HepG2 (cell line): ENCODE data around the gene TP73. TPM values are rescaled to one million over a fixed set of nuclear protein-coding genes. Genes with fewer than 3 reads are reported as not detected.

ENCODE experiments used
- CEBPZ ChIP-seq: IDR thresholded peaks from 2 replicates; pipeline ENCODE4 v1.6.1; 2012; ENCODE audit warnings: low read length, improper control_type of control experiment
- ETV5 ChIP-seq: IDR thresholded peaks from 2 replicates; pipeline ENCODE4 v1.6.1; 2018; ENCODE audit warnings: missing biosample characterization, missing genetic modification reagents, inconsistent platforms, borderline replicate concordance
- FOXO1 ChIP-seq: sonication (generic); formaldehyde crosslinking; IDR thresholded peaks from 2 replicates; pipeline ENCODE4 v1.4.0; 2020; ENCODE audit warnings: missing genetic modification reagents
- HOXD1 ChIP-seq: sonication (generic); formaldehyde crosslinking; IDR thresholded peaks from 2 replicates; pipeline ENCODE4 v1.5.0; 2020; ENCODE audit warnings: missing genetic modification reagents
- KDM2A ChIP-seq: sonication (generic); formaldehyde crosslinking; IDR thresholded peaks from 2 replicates; pipeline ENCODE4 v1.4.0; 2020; ENCODE audit warnings: low read depth, missing genetic modification reagents, borderline replicate concordance
- NFKB2 ChIP-seq: sonication (generic); formaldehyde crosslinking; IDR thresholded peaks from 2 replicates; pipeline ENCODE4 v1.4.0; 2020; ENCODE audit warnings: missing genetic modification reagents, borderline replicate concordance
- ZBTB10 ChIP-seq: sonication (generic); formaldehyde crosslinking; IDR thresholded peaks from 2 replicates; pipeline ENCODE4 v1.4.0; 2020; ENCODE audit warnings: missing genetic modification reagents, borderline replicate concordance
- ZHX2 ChIP-seq, 2 experiments: sonication (generic) in 1 of 2; formaldehyde crosslinking in 1 of 2; IDR thresholded peaks; 2 replicates each; pipeline versions ENCODE4 v1.6.1 to v1.9.0; 2014 to 2022; ENCODE audit warnings: antibody characterized with exemption in 1 of 2, borderline replicate concordance in 1 of 2, inconsistent platforms in 1 of 2, low read depth in 1 of 2, missing genetic modification reagents in 1 of 2
- ZNF232 ChIP-seq: sonication (generic); formaldehyde crosslinking; IDR thresholded peaks from 2 replicates; pipeline ENCODE4 v1.4.0; 2020; ENCODE audit warnings: missing genetic modification reagents, borderline replicate concordance
- ZNF556 ChIP-seq: sonication (generic); formaldehyde crosslinking; IDR thresholded peaks from 2 replicates; pipeline ENCODE4 v1.4.0; 2020; ENCODE audit warnings: mild to moderate bottlenecking, missing genetic modification reagents, borderline replicate concordance
- ZNF605 ChIP-seq: sonication (generic); formaldehyde crosslinking; IDR thresholded peaks from 2 replicates; pipeline ENCODE4 v1.8.0; 2022; ENCODE audit warnings: mild to moderate bottlenecking, missing genetic modification reagents
- ZNF607 ChIP-seq: sonication (generic); formaldehyde crosslinking; IDR thresholded peaks from 2 replicates; pipeline ENCODE4 v1.5.1; 2020; ENCODE audit warnings: missing genetic modification reagents, mild to moderate bottlenecking, borderline replicate concordance
- polyA plus RNA-seq, 8 experiments: library from polyadenylated mRNA; depleted of rRNA in 3 of 8; stranded (reverse) in 7 of 8; unstranded in 1 of 8; fragments of >200 nt; fragmentation: Illumina TruSeq in 4 of 8; extraction: Trizol in 4 of 8; gene quantifications; 2 replicates each; pipeline versions ENCODE4 v1.2.1 to v1.2.3, GENCODE V29; 2011 to 2016; ENCODE audit warnings: low read depth in 4 of 8, missing spikeins in 1 of 8, mixed read lengths in 1 of 8; ENCODE audit not compliant: insufficient read depth in 1 of 8
- total RNA-seq, 5 experiments: library from RNA; depleted of rRNA; stranded (reverse); fragments of >200 nt; fragmentation: Illumina TruSeq; extraction: Trizol; gene quantifications; 2 replicates each; pipeline ENCODE4 v1.2.3, GENCODE V29; 2016; ENCODE audit warnings: low read depth in 1 of 5

Gene TP73
- total and polyA plus RNA-seq, 2 of the 13 experiments (the other 11 are each of a cell fraction or from before 2014, with no cell fraction given), result 0.49 to 1.1 TPM

- TF ChIP-seq ZHX2 (IDR thresholded peaks at IDR 0.05; ENCODE audit: low read depth) (peak; percentile 50; the same call in 1 of the 2 replicates), ZHX2 (CRISPR knock-in tag; IDR thresholded peaks at IDR 0.05; ENCODE audit: borderline replicate concordance) (0 out of 2 replicates have a peak, but pooled peaks have one; percentile 65), CEBPZ (no peak), HOXD1 (peak; percentile 60; the same call in 1 of the 2 replicates), ZNF232 (CRISPR knock-in tag) (0 out of 2 replicates have a peak, but pooled peaks have one; percentile 28), ETV5 (CRISPR knock-in tag) (peak; percentile 88; the same call in 1 of the 2 replicates), ZNF556 (0 out of 2 replicates have a peak, but pooled peaks have one; percentile 7), ZNF605 (CRISPR knock-in tag) (peak; percentile 45; the same call in 1 of the 2 replicates), NFKB2 (peak; percentile 85; the same call in 1 of the 2 replicates), ZNF607 (CRISPR knock-in tag) (peak; percentile 37; the same call in 1 of the 2 replicates), KDM2A (peak; percentile 65; the same call in 1 of the 2 replicates), ZBTB10 (no peak; the same call in 1 of the 2 replicates), FOXO1 (CRISPR knock-in tag) (peak; percentile 67; the same call in 1 of the 2 replicates)
Observed at GRCh38 chr1:3624200-3625136, 27.8 kb upstream of the TP73 start, which contains the start of gene TPRG1L (continued).
